ENCODE data around the gene COG5. TPM values are rescaled to one million over a fixed set of nuclear protein-coding genes. Genes with fewer than 3 reads are reported as not detected.
A peak's percentile ranks its signal among the peaks of the same experiment; 100 is the strongest.
"Not testable (repeated sequence)": the region's sequence is repeated elsewhere in the genome, so short reads cannot be mapped to it uniquely, and the experiment has no call there.

Gene COG5
- total RNA-seq, 1 donor from 2014 or later = 75.4 TPM

DNA sequence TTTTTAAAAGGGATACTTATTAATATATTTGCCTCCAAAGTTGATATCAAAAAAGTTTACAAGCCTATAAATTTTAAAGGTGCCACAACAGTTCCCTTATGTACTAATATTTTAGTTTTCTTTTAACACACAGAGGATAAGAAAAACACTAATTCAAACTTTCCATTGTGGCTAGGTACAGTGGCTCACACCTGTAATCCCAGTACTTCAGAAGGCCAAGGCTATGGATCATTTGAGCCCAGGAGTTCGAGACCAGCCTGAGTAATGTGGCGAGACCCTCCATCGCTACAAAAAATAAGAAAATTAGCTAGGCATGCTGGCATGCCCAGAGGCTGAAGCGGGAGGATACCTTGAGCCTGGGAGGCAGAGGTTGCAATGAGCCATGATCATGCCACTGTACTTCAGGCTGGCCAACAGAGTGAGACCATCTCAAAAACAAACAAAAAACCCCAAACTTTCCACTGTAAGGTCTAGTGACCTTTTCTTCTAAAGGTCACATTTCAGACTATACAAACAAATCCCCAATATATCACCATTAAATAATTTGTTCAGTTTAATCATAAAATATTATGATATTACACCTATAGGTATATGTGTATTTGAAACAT is 287.4 kb downstream of the COG5 start:
- DNase-seq (ENCODE audit: low spot score) = no peak

DNA sequence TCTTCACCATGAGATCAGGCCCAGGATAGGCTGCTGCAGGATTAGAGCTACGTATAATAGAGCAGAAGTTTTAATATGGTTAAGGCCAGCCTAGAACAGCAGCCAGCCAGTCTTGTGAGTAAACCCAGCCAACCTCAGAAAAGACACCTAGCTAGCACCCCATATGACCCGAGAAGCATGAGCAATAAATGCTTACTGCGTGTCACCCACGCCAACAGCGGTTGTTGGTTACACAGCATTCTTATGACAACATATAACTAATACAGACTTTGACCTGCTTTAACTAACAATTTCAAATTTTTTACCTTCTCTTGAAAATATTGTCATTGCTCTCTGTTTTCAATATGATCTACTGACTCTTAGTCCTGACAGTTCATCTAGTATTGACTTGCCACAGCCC is 289.2 kb downstream of the COG5 start:
- DNase-seq (ENCODE audit: low spot score) = no peak

DNA sequence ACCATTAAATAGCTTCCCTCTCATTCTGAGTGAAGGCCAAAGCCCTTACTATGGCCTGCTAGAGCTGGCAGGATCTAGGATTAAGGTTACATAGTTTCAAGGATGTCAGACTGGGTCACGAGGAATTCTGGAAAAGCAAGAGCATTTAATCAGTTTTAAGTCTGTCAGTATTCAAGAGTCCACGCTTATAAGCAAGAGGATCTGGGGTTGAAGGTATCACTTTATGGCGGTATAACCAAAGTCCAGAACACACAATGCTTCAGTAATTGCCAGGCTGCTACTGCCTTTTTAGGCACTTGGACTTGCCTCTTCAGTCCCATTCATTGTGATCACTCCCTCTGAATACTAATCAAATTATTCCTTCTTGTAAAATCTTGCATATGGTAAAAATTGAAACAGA is 293.9 kb downstream of the COG5 start:
- DNase-seq (ENCODE audit: low spot score) = no peak

DNA sequence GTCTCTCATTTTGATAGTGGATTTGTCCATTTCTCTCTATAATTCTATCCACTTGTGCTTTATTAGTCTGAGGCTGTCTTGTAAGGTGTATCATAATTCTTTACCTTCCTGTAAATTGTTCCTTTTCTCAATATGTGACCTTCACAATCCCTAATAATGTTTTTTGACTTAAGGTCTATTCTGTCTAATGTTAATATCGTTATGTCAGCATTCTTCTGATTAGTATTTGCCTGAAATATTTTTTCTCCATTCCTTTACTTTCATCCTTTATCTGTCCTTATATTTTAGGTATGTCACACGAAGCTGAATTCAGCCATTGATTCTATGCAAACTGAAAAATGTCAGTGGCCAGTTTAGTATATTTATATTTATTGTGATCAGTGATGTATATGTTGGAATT is 295.1 kb downstream of the COG5 start:
- no peak for DNase-seq (ENCODE audit: low spot score)

DNA sequence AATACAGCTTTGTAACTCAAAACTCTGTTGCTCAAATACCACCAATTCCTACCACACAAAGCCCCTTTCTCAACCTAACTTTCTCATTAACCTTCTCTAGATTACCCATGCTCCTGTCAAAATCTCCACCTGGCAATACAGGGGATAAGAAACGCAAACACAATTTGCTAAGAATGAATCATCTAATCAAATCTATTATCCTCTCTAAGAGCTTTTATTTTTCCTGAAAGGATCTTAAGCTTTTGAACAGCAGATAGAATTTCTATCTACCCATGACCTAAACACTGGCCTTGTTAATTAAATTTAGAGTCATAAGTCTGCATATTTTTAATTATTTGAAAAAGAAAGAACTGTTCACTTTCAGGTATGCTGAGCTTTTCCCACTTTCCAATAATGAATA is 296.6 kb downstream of the COG5 start:
- no peak for DNase-seq (ENCODE audit: low spot score)

DNA sequence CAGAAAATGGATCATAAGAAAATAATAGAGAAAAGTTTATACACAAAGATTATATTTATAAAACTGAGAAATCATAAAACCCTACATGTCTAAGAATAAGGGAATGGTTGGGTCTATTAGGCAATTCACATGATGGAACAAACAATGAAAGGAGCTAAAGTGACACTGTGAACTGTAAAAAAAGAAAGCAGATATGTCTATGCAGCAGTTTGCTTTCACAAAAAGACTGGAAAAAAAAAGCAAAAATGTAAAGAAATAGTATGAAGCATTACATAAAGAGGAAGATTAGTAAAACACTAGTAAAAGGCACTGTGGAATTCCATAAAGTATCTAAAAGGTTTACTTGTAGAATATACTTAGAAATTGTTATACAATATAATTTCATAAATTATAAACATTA is 299.0 kb downstream of the COG5 start:
- no peak for DNase-seq (ENCODE audit: low spot score)

DNA sequence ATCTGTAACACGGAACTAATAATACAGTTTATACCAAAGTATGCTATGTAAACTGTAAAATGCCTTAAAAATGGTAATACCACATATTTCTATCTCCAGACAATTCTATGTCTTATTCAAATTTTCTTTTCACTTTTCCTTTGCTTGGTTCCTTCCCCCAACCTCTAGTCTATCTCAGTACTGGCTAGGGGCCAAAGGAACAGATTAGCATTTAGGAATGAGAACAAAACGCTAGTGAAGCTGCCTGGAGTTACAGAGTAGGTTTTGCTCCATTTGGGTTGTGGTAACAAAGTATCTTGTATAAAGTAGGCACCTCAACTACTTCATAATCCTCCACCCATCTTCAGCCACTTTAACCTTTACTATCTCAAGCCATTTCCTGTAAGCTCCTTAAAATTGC is 300.9 kb downstream of the COG5 start:
- DNase-seq (ENCODE audit: low spot score) = peak; percentile 52

DNA sequence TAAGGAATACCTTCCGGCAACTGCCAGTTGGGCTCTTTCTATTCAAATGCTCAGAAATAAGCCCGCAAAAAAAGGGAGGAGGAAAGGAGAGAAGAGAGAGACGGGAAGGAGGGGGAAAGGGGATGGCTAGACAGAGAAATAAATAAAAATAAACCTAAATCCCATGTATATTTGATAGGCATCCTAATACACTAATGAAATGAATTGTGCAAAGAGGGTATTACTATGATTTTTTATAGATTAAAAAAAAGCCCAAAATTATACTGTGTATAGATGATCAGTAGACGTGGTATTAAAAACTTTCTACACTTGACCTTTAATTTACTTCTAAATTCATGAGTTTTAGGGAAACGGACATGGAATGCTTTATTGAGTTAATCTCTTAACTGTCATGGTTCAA is 305.0 kb downstream of the COG5 start:
- DNase-seq (ENCODE audit: low spot score) = no peak

DNA sequence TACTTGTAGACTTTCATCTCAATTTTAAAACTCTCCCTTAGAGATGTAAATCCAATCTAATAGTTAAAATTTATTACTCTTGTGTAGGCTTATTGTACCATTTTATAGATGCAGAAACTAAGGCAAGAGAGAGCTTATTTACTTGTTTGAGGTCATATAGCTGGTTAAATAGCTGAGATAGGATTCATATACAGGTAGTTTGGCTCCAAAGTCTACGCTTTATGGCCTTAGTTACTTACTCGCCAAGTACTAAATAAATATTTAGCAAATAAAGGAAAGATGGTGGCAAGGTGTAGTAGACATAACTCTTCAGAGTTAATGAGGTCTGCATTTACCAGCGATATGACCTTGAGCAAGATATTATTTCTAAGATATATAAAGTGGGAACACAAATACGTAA is 308.1 kb downstream of the COG5 start:
- DNase-seq (ENCODE audit: low spot score) = no peak

DNA sequence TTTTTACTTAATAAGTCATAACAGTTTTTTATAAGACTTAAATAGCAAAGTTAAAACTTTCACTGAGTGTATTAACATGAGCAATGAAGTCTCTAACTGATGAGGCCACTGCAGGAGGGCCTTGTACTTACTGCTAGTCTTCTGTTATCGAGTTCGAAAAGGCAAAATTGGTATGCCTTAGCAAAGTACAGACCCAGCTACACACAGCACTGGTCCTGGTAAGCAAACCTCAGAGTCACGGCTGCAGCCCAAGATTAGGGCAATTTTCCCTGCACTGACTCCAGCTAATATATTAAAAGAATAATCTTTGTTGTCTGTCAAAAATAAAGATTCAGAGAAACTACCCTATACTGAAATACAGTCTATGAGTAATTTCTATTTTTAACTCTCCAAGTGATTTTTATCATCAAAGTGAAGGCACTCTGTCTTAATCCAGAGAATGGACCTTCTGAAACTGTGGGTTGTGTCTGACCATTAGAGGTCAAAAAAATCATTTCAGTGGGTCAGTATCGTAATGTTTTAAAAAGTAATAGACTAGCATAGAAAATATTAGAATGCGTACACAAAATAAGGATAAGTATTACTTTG is 309.2 kb downstream of the COG5 start:
- peak; percentile 18 for DNase-seq (ENCODE audit: low spot score)

DNA sequence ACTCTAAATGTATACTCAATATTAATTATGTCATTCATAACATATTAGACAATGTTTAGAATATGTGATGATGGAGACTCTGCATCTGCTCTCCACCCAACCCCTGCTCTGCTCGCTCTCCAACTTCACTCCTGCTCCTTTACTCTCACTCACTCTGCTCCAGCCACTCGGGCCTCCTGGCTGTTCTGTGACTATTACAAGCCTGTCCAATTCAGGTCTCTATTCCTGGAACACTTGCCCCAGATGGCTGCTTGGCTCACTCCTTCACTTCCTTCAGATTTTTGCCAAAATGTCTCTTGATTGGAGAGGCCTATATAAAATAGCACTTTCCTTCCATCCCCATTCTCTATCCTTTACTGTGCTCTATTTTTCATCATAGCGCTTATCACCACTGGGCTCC is 310.1 kb downstream of the COG5 start:
- DNase-seq (ENCODE audit: low spot score) = no peak

DNA sequence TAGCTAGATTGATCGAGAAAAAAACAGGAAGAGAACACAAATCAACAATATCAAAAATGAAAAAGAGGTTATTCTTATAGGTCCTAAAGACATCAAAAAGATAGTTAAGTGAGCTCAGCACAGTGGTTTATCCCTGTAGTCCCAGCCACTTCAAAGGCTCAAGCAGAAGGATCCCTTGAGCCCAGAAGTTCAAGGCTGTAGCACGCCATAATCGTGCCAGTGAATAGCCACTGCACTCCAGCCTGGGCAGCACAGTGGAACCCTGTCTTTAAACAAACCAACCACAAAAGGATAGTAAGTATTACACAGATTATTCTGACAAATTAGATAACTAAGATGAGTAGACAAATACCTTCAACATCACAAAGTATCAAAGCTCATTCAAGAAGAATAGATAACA is 311.8 kb downstream of the COG5 start:
- peak; percentile 35 for DNase-seq (ENCODE audit: low spot score)

DNA sequence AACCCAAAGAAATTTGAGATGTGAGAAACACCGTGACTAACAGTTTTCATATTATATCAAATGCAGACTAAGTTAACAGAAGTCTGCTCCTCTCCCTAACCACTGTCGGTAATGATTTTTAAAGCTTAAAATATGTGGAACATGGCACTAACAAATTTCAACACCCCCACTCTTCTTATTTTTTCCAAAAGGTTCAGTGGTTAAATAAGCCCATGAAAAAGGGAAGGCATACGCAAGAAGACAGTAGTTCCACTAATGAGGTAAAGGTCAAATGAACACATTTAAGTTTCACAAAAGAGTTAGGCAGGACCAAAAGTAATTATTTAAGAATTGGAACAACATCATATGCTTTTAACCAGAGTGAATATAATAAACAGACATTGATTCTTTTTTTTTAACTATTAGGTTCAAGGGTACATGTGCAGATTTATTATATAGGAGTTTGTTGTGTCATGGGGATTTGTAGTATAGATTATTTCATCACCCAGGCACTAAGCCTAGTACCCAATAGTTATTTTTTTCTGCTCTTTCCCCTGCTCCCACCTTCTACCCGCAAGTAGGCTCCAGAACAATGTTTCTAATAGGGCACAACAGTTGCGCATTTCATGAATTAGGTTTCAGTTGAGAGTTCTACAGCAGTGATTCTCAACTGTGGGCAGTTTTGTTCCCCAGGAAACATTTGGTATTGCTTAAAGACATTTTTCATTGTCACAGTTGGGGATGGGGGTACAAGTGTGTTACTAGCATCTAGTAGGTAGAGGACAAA is 315.0 kb downstream of the COG5 start:
- DNase-seq (ENCODE audit: low spot score) = no peak

DNA sequence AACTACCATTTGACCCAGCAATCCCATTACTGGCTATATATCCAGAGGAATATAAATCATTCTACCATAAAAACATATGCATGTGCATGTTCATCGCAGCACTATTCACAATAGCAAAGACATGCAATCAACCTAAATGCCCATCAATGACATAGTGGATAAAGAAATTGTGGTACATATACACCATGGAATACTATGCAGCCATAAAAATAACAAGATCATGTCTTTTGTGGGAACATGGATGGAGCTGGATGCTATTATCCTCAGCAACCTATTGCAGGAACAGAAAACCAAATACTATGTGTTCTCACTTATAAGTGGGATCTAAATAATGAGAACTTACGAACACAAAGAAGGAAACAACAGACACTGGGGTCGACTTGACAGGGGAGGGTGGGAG is 316.9 kb downstream of the COG5 start:
- DNase-seq (ENCODE audit: low spot score) = not testable (repeated sequence)

DNA sequence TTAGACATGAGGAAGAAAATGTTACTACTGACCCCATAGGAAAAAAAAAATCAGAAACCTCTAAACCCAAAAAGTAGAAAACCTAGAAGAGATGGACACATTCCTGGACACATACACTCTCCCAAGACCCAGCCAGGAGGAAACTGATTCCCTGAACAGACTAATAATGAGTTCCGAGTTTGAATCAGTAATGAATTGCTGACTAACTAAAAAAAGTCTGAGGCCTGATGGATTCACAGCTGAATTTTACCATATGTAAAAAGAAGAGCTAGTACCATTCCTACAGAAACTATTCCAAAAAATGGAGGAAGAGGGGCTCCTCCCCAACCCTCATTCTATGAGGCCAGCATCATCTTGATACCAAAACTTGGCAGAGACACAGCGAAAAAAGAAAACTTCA is 319.1 kb downstream of the COG5 start:
- DNase-seq (ENCODE audit: low spot score) = no peak

DNA sequence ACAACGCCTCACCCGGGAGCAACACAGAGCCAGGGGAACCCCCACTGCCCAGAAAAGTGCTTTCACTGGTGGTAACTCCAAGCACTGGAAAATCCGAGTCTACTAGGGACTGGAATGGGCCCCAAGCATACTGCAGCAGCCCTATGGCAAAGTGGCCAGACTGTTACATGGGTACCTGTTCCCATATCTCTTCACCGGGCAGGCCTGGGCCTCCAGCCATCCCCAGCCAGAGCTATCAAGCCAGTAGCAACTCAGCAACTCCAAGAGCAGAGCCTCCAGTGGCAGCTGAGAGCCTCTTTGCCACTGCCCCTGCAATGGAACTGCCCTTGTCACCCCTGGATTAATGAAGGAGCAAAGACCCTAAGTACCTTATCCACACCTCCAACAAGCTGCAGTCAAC is 321.5 kb downstream of the COG5 start:
- no peak for DNase-seq (ENCODE audit: low spot score)

DNA sequence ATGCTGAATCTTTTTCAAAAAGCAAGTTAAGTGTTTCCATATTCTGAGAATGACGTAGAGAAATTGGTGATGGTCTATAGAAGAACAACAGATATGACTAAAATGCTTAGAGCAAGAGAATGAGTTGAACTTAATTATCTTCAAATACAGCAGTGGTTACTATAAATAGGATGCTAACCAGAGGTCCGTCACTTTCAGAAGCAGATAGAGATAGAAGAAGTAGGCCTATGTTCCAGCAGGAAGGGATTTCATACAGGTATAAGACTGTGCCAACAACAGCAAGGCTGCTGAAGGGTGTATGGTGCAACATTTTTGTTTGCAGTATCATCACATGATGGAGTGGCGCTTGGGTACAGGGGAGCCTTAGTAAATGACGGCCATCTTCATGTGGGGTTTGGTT is 326.3 kb downstream of the COG5 start:
- no peak for DNase-seq (ENCODE audit: low spot score)

DNA sequence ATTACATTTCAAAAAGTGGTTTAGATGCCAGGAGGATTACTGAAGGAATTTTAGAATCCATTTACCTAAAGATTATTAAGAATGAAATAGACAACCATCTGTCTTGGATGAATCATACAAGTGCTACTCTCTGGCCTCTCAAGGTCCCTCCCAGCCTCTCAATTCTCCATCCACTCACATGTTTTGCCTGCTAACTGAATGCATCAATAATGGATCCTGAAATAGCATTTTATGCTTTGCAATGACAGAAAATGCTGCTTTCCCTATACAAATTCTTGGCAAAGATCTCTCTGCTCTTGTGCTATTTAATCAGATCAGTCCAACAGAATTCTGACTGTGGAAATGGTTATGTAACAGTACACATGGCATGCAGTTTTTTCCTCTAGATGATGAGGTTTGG is 326.9 kb downstream of the COG5 start:
- no peak for DNase-seq (ENCODE audit: low spot score)

DNA sequence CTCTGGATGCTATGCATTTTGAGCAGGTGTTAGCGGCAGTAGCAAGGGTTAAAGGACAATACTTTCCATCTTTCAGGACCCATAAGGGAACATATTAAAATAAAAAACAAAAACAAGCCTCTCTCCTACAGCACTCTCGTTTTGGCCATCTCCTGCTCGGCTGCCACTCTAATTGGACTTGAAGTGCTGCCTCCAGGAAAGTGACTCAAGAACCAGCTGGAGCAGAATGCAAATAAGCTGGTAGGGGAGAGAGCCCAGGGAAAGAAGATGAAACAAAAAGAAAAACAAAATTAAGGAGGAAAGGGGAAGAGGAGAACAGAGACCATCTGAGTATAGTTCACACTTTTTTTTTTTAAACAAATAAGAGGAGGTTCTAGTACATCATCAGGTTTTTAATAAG is 329.3 kb downstream of the COG5 start:
- no peak for DNase-seq (ENCODE audit: low spot score)

DNA sequence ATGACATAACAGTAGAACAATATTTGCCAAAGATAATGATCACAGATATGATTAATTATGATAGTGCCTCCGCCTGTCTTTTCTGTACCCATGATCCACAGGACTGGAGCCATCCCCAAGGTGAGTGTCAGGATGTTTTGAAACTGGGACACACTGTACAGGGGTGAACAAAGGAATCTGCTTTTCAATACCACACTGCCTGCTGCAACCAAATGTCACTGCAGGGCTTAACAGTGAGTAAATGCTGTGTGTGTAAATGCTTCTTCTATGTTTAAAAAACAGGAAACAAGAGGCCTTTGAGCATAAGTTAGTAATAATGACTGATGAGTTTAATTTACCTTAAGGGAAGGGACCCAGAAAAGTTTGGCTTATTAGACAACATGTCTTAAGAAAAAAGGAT is 329.7 kb downstream of the COG5 start:
- DNase-seq (ENCODE audit: low spot score) = no peak

DNA sequence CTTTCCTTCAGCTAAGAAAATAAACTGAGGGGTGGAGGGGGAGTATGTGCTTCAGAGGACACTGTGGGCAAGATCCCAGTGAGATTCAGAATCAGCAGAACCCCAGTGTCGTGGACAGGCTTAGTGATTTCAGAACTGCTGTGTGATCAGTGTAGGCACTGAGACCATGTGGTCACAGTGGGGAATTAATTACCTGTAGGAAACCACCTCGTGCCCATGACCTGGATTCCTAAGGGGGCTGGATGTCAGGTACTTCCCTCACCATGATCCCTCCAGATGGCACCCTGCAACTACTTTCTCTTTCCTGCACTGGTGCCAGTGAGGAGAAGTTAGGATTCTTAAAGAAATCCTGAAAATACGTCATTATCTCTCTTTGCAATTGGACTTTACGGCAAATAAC is 330.5 kb downstream of the COG5 start:
- DNase-seq (ENCODE audit: low spot score) = no peak

DNA sequence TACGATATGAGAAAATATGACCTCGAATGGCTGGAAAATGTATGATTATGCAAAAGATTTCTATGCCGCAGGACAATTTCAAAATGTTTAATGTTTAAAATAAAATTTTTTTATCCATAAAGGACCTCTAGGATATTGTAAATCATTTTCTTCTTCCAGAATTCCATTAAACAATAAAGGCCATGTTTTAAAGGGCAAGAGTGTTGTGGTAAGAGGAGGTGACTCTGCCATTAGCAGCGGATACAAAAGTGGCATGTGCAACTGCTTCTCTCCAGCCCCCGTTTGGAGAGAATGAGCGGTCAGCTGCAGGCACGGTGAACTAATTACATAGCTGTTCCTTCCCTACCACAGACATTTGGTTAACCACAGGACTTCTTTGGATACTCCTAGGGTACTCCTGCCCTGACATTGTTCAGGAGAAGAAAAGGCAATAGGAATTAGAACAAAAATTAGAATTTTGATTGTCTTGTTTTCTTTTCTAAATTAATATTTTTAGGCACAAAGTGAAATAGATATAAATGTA is 331.1 kb downstream of the COG5 start:
- no peak for DNase-seq (ENCODE audit: low spot score)

DNA sequence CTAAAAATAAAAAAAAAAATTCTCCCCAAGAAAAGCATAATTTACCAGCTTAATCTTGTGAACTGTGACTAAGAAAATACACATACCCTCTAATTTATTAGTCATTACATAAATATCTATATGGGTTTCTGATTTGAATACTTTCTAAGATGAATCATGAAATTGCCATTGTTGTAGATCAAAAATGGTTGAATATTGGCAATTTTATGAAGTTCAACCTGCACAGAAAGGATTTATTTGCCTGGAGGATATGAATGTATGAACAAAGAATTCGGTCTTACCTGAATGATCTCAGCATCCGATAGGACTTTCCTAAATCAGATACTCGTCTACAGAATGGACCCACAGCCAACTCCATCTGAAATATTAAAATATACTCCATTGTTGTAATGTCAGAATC is 333.4 kb downstream of the COG5 start:
- DNase-seq (ENCODE audit: low spot score) = no peak

All from umbilical cord (tissue), 2 donors.